HepG2 (cell line): ENCODE data around the gene ATG9A. TPM values are rescaled to one million over a fixed set of nuclear protein-coding genes. Genes with fewer than 3 reads are reported as not detected.

ENCODE experiments used
- ATAC-seq: fragments of 200-7000 bp; cut with Tn5 transposase; 3 replicates; pipeline ENCODE4 v1.9.1; 2020; ENCODE audit warnings: mild to moderate bottlenecking, moderate library complexity
- BruUV-seq: library from RNA; stranded (reverse); fragments of 400-500 nt; replicated peaks from 2 replicates; lab custom pipeline; 2021; lab: Mats Ljungman, UMichigan
- CTCF ChIA-PET: fragments of 300-600 bp; formaldehyde crosslinking; extraction: SDS; loops from one replicate; lab custom pipeline; 2021; ENCODE audit warnings: low total read pairs, inconsistent platforms, low intra/inter-chr PET ratio; lab: Yijun Ruan, JAX
- POLR2A ChIA-PET: fragments of 350-600 bp; sonication (Branson Sonifier 250); formaldehyde crosslinking; loops from one replicate; lab custom pipeline; 2020; ENCODE audit warnings: antibody characterized with exemption, inconsistent platforms; lab: Yijun Ruan, JAX
- DNase-seq: peaks from one replicate; pipeline ENCODE4 v3.0.0-alpha.2; 2015; ENCODE audit warnings: low spot score
- FAIRE-seq: peaks from 3 replicates; lab custom pipeline; 2011; peaks lifted over from hg19 to GRCh38; lab: Jason Lieb, UNC
- H2AFZ ChIP-seq: one replicate; pipeline ENCODE4 v1.6.1; 2011; ENCODE audit warnings: low read length, inconsistent platforms
- H3K27ac ChIP-seq: fragments of 300-600 bp; 3 replicates; pipeline ENCODE4 v1.8.0; 2011; ENCODE audit warnings: mixed run types, mild to moderate bottlenecking, mixed read lengths, low read length, inconsistent platforms; ENCODE audit not compliant: insufficient read depth; ENCODE audit errors: extremely low read length
- H3K27me3 ChIP-seq, 2 experiments: fragments of 200-600 bp in 1 of 2; 2 replicates in 1 of 2; 3 replicates in 1 of 2; pipeline versions ENCODE4 v1.6.0 to v1.8.0; 2011; ENCODE audit warnings: low read length in 2 of 2, mild to moderate bottlenecking in 2 of 2, moderate library complexity in 2 of 2, inconsistent platforms in 1 of 2; ENCODE audit not compliant: insufficient read depth in 2 of 2, control insufficient read depth in 1 of 2
- H3K36me3 ChIP-seq, 2 experiments: fragments of 200-600 bp in 1 of 2; replicated peaks in 1 of 2; 2 replicates in 1 of 2; 3 replicates in 1 of 2; pipeline versions ENCODE4 v1.5.1 to v1.8.0; 2011; ENCODE audit warnings: low read length in 2 of 2, inconsistent platforms in 1 of 2; ENCODE audit not compliant: insufficient read depth in 2 of 2, control insufficient read depth in 1 of 2
- H3K4me1 ChIP-seq: 2 replicates; pipeline ENCODE4 v1.5.1; 2012; ENCODE audit warnings: low read length, inconsistent platforms; ENCODE audit not compliant: insufficient read depth
- H3K4me2 ChIP-seq: 2 replicates; pipeline ENCODE4 v1.6.0; 2011; ENCODE audit warnings: low read depth, low read length, inconsistent platforms
- H3K4me3 ChIP-seq, 3 experiments: fragments of 200-600 bp in 1 of 3; sonication (generic), shearing (Covaris generic) in 1 of 3; replicated peaks in 1 of 3; 2 replicates each; pipeline ENCODE4 v1.5.1; 2011 to 2016; ENCODE audit warnings: low read length in 3 of 3, inconsistent platforms in 2 of 3, low read depth in 2 of 3, mild to moderate bottlenecking in 2 of 3, control low read depth in 1 of 3, mixed read lengths in 1 of 3; ENCODE audit not compliant: insufficient read depth in 1 of 3
- H3K79me2 ChIP-seq: one replicate; pipeline ENCODE4 v1.6.1; 2011; ENCODE audit warnings: low read length, inconsistent platforms; ENCODE audit not compliant: insufficient read depth
- H3K9ac ChIP-seq: 2 replicates; pipeline ENCODE4 v1.6.0; 2011; ENCODE audit warnings: mild to moderate bottlenecking, low read depth, low read length, inconsistent platforms; ENCODE audit not compliant: insufficient read depth
- H3K9me3 ChIP-seq: 2 replicates; pipeline ENCODE4 v1.5.1; 2012; ENCODE audit warnings: mild to moderate bottlenecking, low read length
- H4K20me1 ChIP-seq: 2 replicates; pipeline ENCODE4 v1.6.0; 2011; ENCODE audit warnings: inconsistent platforms, mild to moderate bottlenecking, low read length, moderate library complexity; ENCODE audit not compliant: insufficient read depth
- ADNP ChIP-seq: sonication (generic); formaldehyde crosslinking; IDR thresholded peaks from 2 replicates; pipeline ENCODE4 v1.4.0; 2020; ENCODE audit warnings: missing genetic modification reagents
- CC2D1A ChIP-seq: sonication (generic); formaldehyde crosslinking; IDR thresholded peaks from 2 replicates; pipeline ENCODE4 v1.8.1; 2023; ENCODE audit warnings: mild to moderate bottlenecking, missing genetic modification reagents
- ETS1 ChIP-seq: sonication (generic); formaldehyde crosslinking; IDR thresholded peaks from 2 replicates; pipeline ENCODE4 v1.4.0; 2020; ENCODE audit warnings: missing genetic modification reagents
- HNF1B ChIP-seq: sonication (generic); formaldehyde crosslinking; IDR thresholded peaks from 2 replicates; pipeline ENCODE4 v1.5.1; 2020; ENCODE audit warnings: mild to moderate bottlenecking, moderate library complexity, missing genetic modification reagents
- KLF9 ChIP-seq: IDR thresholded peaks from 2 replicates; pipeline ENCODE4 v1.6.1; 2016; ENCODE audit warnings: low read depth
- NFYB ChIP-seq: sonication (generic); formaldehyde crosslinking; IDR thresholded peaks from 2 replicates; pipeline ENCODE4 v1.4.0; 2020; ENCODE audit warnings: missing genetic modification reagents
- SP4 ChIP-seq: sonication (generic); formaldehyde crosslinking; IDR thresholded peaks from 2 replicates; pipeline ENCODE4 v1.8.1; 2023; ENCODE audit warnings: mild to moderate bottlenecking, missing genetic modification reagents
- TERF1 ChIP-seq: sonication (generic); formaldehyde crosslinking; IDR thresholded peaks from 2 replicates; pipeline ENCODE4 v1.8.0; 2022; ENCODE audit warnings: mild to moderate bottlenecking, missing genetic modification reagents, moderate library complexity
- THAP11 ChIP-seq: IDR thresholded peaks from 2 replicates; pipeline ENCODE4 v1.6.1; 2016; ENCODE audit warnings: missing biosample characterization, missing genetic modification reagents
- ZBTB20 ChIP-seq: sonication (generic); formaldehyde crosslinking; IDR thresholded peaks from 2 replicates; pipeline ENCODE4 v1.8.1; 2023; ENCODE audit warnings: missing genetic modification reagents, low read depth, mild to moderate bottlenecking, borderline replicate concordance
- ZBTB49 ChIP-seq: sonication (generic); formaldehyde crosslinking; IDR thresholded peaks from 2 replicates; pipeline ENCODE4 v1.4.0; 2020; ENCODE audit warnings: missing genetic modification reagents, borderline replicate concordance
- ZBTB7B ChIP-seq: sonication (generic); formaldehyde crosslinking; IDR thresholded peaks from 2 replicates; pipeline ENCODE4 v1.4.0; 2020; ENCODE audit warnings: missing genetic modification reagents
- ZNF10 ChIP-seq: sonication (generic); formaldehyde crosslinking; IDR thresholded peaks from 2 replicates; pipeline ENCODE4 v1.4.0; 2020; ENCODE audit warnings: mild to moderate bottlenecking, low read depth, missing genetic modification reagents, borderline replicate concordance
- ZXDC ChIP-seq: sonication (generic); formaldehyde crosslinking; IDR thresholded peaks from 2 replicates; pipeline ENCODE4 v1.5.0; 2020; ENCODE audit warnings: mild to moderate bottlenecking, missing genetic modification reagents
- WGBS: methylation state at CpG from one replicate; pipeline ENCODE4 v1.1.6; 2017; ENCODE audit warnings: low lambda C conversion rate; 5-methylcytosine and 5-hydroxymethylcytosine counted together
- in situ Hi-C: cut with HindIII; loops from 2 replicates; pipeline ENCODE4 v1.10.0; 2017; ENCODE audit warnings: low pct_unique_long_range_greater_than_20kb; ENCODE audit not compliant: extremely low pct_ligation_motif_present
- intact Hi-C: fragments of 100-400 bp; cut with micrococcal nuclease; formaldehyde crosslinking; loops from one replicate; pipeline ENCODE4 v1.10.0; 2022; ENCODE audit not compliant: unreplicated experiment
- polyA plus RNA-seq, 8 experiments: library from polyadenylated mRNA; depleted of rRNA in 3 of 8; stranded (reverse) in 7 of 8; unstranded in 1 of 8; fragments of >200 nt; fragmentation: Illumina TruSeq in 4 of 8; extraction: Trizol in 4 of 8; gene quantifications; 2 replicates each; pipeline versions ENCODE4 v1.2.1 to v1.2.3, GENCODE V29; 2011 to 2016; ENCODE audit warnings: low read depth in 4 of 8, missing spikeins in 1 of 8, mixed read lengths in 1 of 8; ENCODE audit not compliant: insufficient read depth in 1 of 8
- total RNA-seq, 5 experiments: library from RNA; depleted of rRNA; stranded (reverse); fragments of >200 nt; fragmentation: Illumina TruSeq; extraction: Trizol; gene quantifications; 2 replicates each; pipeline ENCODE4 v1.2.3, GENCODE V29; 2016; ENCODE audit warnings: low read depth in 1 of 5

Gene ATG9A
- total and polyA plus RNA-seq, 2 of the 13 experiments (the other 11 are each of a cell fraction or from before 2014, with no cell fraction given): 35.0 to 131 TPM

- Histone ChIP-seq H3K4me3 (peak overlapping the region; percentile 91 to 93 (median 93)), H3K36me3 (peaks cover 31 to 55% of the 10 kb centered on the region in 2 experiments), H3K4me2 (peak overlapping the region; percentile 80), H4K20me1 (no peaks in the 10 kb centered on the region), H3K27ac (peak overlapping the region; percentile 81), H3K4me1 (peaks cover 39% of the 10 kb centered on the region), H3K79me2 (peaks cover 51% of the 10 kb centered on the region), H3K9ac (peak overlapping the region; percentile 91), H3K27me3 (no peaks in the 10 kb centered on the region; a peak in 1 of 5 replicates), H2AFZ (no peak overlapping the region), H3K9me3 (no peaks in the 10 kb centered on the region)
- in situ Hi-C loops: no loop called here
- ATAC-seq (peak; percentile 55), DNase-seq (peak; percentile 45), FAIRE-seq (no peak)
- WGBS: 2% methylated on average over 14 of the region's 24 CpGs
- ChIA-PET CTCF (interaction anchor here (1.2 to 2.3 kb wide), 2 partner anchors 64 to 69 kb away, joined by 3 to 15 read pairs; no protein-coding TSS in a partner anchor), POLR2A (interaction anchor here (1.1 to 6.6 kb wide), 14 partner anchors 9 to 158 kb away, joined by 5 to 80 read pairs (median 12); partner anchors contain the start of genes ABCB6, CNPPD1, DNAJB2 and DNPEP)
- intact Hi-C loops: no loop called here
- BruUV-seq: TSS peak; percentile 68
- TF ChIP-seq ZBTB49 (CRISPR knock-in tag) (peak; percentile 76; the same call in 1 of the 2 replicates), ZBTB7B (no peak; the same call in 1 of the 2 replicates), TERF1 (CRISPR knock-in tag) (no peak), HNF1B (CRISPR knock-in tag) (no peak), ZBTB20 (CRISPR knock-in tag) (no peak), ADNP (CRISPR knock-in tag) (no peak), ZNF10 (CRISPR knock-in tag) (no peak), CC2D1A (CRISPR knock-in tag) (no peak), KLF9 (CRISPR knock-in tag) (no peak), THAP11 (CRISPR knock-in tag) (no peak), ZXDC (CRISPR knock-in tag) (no peak), ETS1 (CRISPR knock-in tag) (0 out of 2 replicates have a peak, but pooled peaks have one; percentile 48), SP4 (CRISPR knock-in tag) (no peak), NFYB (CRISPR knock-in tag) (no peak)
These were observed 664 bp upstream of the ATG9A start for GRCh38 chr2:219230059-219230540.
